Upper lobe of left lung (tissue), 4 donors: Measurements from ENCODE around the gene INHBC.

Experiments
- POLR2A ChIP-seq, 4 donors: fragments of 450-650 bp; IDR thresholded peaks; one replicate each; pipeline ENCODE4 v1.5.1; 2016 to 2017; ENCODE audit warnings: antibody characterized with exemption in 4 of 4, mild to moderate bottlenecking in 2 of 4
- POLR2AphosphoS5 ChIP-seq, 2 donors: sonication (generic); formaldehyde crosslinking; IDR thresholded peaks; one replicate each; pipeline ENCODE4 v1.5.1; 2017; ENCODE audit warnings: antibody characterized with exemption in 2 of 2
- TF ChIP-seq, protein P1 (sequence below), 6 experiments: fragments of 450-650 bp in 4 of 6; fragments of 200-600 bp in 2 of 6; sonication (generic) in 2 of 6; IDR thresholded peaks; one replicate each; pipeline ENCODE4 v1.5.1; 2016 to 2019; ENCODE audit warnings: antibody characterized with exemption in 6 of 6

GRCh38 chr12:57415088-57415487 lies 19.5 kb upstream of the INHBC start:
- TF ChIP-seq, protein P1, sequence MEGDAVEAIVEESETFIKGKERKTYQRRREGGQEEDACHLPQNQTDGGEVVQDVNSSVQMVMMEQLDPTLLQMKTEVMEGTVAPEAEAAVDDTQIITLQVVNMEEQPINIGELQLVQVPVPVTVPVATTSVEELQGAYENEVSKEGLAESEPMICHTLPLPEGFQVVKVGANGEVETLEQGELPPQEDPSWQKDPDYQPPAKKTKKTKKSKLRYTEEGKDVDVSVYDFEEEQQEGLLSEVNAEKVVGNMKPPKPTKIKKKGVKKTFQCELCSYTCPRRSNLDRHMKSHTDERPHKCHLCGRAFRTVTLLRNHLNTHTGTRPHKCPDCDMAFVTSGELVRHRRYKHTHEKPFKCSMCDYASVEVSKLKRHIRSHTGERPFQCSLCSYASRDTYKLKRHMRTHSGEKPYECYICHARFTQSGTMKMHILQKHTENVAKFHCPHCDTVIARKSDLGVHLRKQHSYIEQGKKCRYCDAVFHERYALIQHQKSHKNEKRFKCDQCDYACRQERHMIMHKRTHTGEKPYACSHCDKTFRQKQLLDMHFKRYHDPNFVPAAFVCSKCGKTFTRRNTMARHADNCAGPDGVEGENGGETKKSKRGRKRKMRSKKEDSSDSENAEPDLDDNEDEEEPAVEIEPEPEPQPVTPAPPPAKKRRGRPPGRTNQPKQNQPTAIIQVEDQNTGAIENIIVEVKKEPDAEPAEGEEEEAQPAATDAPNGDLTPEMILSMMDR (IDR thresholded peaks at IDR 0.05) = no peak
- no peak for TF ChIP-seq POLR2A (IDR thresholded peaks at IDR 0.05)
- no peak for TF ChIP-seq POLR2AphosphoS5 (IDR thresholded peaks at IDR 0.05)
